Astrocyte (in vitro differentiated cells and primary cell): ENCODE data around the gene FAM174C.

Experiments used
- EZH2 ChIP-seq: IDR thresholded peaks from 2 replicates; pipeline ENCODE4 v1.6.1; 2012; ENCODE audit warnings: mild to moderate bottlenecking, low read length, inconsistent platforms; ENCODE audit not compliant: insufficient read depth
- TF ChIP-seq, protein P1 (sequence below): IDR thresholded peaks from 2 replicates; pipeline ENCODE4 v1.5.1; 2011; ENCODE audit warnings: low read depth, mild to moderate bottlenecking, inconsistent platforms, low read length, moderate library complexity; ENCODE audit not compliant: insufficient read depth

DNA sequence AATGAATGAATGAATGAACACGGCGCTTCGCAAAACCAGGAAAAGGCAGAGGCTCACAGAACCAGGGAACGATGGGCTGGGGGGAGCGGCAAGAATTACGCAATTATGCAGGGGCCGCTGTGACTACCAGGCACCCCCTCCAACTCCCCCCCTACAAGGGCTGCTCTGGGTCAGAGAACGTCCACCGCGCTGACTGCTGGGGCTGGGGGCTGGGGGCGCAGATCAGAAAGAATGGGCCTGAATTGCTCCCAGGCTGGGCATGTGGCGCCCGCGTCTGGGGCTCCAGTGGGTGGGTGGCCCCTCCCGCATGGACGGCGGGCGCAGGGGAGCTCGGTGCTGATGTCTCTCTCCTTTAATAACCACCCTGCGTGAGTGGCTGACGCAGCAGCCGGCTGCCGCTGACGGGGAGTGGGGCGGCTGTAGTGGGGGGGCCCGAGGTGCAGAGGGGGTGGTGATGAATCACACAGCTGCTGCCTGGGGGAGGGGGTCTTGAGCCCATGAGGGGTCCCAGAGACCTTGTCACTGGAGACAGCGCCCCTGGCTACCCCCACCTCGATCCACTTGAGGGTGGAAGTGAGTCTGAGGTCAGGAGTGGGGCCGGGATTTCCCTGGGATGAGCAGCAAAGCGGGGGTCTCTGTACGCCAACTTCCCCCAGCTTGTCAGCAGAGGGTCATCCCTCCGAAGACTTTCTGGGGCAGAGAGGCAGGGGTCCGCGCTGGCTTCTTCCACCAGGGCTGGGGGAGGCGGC is 7.7 kb upstream of the FAM174C start:
- TF ChIP-seq, protein P1, sequence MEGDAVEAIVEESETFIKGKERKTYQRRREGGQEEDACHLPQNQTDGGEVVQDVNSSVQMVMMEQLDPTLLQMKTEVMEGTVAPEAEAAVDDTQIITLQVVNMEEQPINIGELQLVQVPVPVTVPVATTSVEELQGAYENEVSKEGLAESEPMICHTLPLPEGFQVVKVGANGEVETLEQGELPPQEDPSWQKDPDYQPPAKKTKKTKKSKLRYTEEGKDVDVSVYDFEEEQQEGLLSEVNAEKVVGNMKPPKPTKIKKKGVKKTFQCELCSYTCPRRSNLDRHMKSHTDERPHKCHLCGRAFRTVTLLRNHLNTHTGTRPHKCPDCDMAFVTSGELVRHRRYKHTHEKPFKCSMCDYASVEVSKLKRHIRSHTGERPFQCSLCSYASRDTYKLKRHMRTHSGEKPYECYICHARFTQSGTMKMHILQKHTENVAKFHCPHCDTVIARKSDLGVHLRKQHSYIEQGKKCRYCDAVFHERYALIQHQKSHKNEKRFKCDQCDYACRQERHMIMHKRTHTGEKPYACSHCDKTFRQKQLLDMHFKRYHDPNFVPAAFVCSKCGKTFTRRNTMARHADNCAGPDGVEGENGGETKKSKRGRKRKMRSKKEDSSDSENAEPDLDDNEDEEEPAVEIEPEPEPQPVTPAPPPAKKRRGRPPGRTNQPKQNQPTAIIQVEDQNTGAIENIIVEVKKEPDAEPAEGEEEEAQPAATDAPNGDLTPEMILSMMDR = no peak
- TF ChIP-seq EZH2 = no peak
